CMK (cell line): Measurements from ENCODE around the gene TPP1.

Experiments
- DNase-seq: peaks from one replicate; pipeline ENCODE4 v3.0.0-alpha.2; 2010; ENCODE audit warnings: low read depth

TPP1 gene

DNA sequence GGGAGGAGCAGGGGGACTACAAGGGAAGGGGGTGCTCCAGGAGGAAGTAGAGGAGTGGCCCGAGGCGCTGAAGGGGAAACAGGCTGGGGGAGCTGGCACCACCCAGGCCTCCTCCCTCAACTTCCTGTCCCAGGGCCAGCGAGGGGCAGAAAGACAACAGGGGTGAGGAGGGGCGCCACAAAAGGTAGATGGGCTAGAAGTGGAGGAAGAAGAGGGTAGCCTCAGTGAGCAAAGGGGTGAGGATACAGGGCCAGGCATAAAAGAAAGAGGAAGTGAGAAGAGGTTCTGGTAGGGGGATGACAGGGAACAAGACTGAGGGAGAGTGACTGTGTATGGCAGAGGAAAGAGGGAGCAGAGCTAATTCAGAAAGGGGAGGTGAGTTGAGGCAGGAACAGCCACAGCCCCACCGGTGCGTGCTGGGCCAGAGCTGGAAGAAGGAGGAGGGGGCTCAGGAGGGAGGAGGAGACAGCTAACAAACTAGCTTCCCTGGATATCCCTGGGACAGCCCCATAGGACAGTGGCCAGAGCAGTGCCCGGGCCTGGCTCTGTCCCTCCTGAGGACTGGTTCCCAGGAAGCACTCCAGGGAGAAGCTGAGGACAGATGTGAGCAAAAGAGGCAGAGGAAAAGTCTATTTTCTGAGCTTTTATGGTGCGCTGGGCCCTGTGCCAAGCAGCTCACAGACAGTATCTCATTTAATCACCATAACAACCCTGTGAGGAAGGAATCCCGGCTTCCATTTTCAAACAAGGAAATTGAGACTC lies 27.9 kb upstream of the TPP1 start:
- DNase-seq, result peak; percentile 82

DNA sequence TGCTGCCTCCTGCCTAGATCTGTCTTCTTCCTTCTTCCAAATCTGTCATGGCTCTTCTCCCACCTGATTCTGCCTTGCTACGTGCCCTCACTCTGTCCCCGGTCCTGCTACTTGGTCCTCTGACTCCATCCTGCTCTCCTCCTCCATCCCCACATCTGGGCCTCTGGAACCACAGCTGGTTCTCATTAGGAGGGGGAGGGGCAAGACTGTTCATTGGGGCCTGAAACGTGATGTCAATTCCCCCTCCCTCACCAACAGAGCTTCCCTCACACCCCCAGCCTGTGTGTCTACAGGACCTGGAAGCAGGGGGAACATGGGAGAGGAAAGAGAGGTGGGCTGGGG lies 27.3 kb upstream of the TPP1 start:
- no peak for DNase-seq

DNA sequence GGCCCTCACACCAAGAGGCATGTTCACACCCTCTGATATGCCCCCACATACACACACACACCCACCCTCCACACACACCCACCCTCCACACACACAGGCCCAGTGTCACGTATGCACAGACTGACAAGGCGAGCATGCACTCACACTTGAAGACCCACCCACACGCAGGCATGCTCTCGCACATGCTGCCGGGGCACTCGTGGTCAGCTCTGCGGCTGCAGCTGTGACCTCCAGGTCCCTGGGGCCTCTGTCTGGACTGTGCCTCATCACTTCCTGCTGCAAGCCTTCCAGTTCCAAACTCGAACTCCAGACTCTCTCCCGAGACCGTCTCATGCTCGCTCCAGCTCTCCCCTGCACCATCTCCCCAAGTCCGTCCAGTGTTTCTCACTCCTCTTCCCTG lies 26.8 kb upstream of the TPP1 start:
- peak; percentile 61 for DNase-seq

DNA sequence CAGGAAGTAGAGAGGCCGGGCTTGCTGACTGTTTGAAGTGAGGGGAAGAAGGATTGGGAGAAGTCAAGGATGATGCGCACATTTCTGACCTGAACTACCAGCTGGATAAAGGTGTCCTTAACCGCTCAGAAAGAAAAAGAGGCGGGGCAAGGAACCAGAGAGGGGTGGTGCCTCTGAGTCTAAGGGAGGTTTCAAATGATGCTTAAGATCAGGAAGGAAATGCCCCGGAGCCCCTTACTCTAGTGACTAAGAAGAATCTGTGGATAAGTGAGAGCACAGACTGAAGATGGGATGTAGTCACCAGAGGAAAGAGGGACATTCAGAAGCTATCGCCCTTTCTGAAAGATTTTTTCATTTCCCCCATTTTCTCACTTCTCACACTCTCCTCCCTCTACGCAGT lies 23.7 kb upstream of the TPP1 start:
- no peak for DNase-seq

DNA sequence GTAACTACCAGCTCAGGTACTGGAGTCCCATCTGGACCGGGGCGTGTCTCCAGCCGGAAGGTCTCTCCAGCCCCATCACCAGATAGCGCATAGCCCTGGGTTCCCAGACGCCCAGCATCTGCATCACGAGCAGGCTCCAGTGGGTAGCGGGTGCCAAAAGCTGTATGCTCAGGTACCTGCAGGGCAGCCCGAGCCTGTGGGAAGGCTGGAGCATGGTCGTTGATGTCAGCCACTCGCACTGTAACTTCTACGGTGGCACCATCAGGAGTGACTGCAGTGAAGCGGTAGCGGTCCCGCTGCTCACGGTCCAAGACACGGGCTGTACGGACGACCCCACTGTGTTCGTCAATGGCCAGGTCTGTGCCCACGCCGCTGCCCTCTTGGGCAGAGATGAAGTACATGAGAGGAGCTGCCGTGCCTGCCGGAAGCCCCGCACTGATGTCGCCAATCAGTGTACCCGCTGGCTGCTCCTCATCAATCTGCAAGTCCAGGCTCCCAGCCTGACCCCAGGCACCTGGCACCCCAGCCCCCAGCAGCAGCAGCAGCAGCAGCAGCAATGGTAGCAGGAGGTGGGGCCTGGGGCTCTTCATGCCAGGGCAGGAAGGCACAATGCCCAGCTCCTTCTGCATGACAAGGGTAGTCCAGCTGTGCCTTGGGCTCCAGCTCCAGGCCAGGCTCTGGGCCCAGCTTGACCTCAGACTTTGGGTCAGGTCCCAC lies 21.9 kb upstream of the TPP1 start:
- DNase-seq, result no peak

DNA sequence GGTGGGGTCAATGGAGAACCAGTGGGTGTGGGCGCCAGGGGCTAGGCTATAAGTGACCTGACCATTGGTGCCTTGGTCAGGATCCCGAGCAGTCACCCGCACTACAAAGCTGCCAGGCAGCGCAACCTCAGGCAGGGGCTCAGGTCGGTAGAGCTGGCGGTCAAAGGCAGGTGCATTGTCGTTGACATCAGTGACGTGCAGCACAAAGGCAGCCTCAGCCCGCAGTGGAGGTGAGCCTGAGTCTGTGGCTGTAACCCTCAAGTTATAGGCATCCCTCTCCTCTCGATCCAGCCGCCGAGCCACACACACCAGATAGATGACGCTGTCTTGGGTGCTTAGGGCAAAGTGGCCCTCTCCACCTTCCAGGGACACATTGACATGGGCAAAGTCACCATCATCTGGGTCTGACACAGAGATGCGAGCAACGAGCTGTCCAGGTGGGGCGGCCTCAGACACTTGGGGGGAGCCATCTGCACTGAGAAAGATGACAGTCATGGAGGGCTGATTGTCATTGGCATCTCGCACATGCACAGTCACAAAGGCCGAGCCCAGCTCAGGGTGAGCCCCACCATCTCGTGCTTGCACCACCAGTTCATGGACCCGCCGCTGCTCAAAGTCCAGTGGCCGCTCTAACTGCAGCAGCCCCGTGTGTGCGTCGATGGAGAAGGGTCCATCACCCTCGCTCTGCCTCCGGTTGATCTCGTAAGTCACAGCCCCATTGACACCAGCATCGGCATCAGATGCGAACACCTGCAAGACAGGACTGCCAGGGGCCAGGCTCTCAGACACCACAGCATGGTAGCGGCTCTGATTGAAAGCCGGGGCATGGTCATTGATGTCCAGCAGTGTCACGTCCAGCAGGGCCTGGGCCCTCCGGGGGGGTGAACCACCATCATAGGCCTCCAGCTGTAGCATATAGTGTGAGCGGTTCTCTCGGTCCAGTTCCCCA lies 21.1 kb upstream of the TPP1 start:
- no peak for DNase-seq

DNA sequence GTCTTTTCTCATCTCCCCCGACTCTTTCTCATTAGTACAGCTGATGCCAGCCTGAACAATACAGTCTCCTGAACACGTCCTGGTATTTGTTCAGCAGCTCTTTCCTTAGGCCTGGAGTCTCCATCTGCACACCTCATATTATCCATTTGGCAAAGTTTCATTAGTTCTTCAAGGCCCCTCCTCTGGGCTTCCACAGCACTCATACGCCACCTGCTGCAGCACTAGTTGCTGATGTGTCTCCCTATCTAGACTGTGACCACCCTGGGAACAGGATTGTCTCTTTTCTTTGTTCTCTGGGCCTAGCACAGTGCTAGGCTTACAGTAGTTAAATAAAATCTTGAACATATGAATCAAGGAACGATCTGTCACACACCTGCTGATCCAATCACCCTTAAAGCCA lies 19.2 kb upstream of the TPP1 start:
- DNase-seq, result no peak

DNA sequence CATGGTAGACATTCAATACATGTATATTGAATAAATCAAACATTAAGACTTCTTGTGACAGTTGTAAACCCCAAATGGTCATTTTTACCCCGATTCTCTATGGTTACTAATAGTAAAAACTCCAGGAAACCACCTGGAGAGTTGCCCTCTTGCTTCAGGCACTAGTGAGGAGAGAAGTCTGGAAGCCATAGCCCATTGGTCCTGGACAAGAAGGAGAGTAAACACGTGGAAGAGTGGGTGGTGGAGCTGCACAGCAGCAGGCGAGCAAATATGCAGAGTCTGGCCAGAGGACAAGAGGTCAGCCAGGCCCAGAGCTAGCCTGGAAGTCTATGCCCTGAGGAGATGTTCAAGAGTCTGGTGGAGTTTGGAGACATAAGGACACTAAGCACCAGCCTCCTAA lies 18.6 kb upstream of the TPP1 start:
- no peak for DNase-seq

DNA sequence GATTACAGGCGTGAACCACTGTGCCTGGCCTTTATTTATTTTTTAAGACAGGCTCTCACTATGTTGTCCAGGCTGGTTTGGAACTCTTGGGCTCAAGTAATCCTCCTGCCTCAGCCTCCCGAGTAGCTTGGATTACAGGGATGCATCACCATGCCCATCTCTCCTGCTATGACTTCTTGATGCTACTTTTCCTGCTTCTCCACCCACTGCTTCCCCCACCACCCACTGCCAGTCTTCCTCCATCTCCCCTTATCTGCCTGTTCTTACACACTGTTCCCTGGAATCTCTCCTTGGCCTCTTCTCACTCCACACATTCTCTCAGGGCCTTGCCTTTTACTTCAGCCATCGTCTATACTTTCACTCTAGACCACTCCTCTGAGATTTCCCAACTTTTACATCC lies 17.3 kb upstream of the TPP1 start:
- DNase-seq, result no peak

DNA sequence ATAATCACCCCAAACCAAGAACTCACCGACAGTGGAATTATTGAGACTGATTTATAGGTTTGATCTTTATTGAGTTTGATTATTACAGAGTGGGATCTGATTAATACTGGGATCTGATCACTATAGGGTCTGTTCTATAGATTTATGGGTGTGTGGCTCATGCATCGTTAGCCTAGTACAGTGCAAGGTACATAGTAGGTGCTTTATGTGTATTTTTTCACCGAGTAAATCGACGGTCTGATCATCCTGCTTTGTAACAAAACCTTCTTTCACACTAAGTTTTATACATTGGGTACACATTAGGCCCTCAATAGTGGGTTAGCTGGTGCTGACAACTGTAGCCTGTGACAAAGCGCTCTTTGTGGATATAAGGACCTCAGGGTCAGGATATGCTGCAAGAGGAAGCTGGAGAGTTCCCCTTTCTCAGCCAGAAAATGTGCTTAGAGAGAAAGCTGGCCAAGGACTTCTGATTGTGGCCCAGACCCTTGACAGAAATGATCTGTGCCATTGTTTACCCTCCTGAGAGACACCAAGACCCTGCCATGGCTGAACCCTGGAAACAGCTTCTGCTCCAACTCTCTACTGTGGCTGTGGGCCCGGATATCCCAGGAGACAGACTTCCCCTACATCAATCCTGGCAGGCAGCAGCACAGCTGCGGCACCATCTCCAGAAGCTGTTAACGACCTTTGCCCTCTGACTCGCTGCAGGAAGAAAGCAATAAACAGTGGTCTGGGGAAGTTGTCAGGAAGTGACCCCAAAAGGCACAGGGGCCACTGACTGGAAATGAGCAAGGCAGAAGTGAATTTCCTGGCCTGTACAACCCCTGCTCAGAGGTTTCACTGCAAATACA lies 16.1 kb upstream of the TPP1 start:
- DNase-seq, result no peak

DNA sequence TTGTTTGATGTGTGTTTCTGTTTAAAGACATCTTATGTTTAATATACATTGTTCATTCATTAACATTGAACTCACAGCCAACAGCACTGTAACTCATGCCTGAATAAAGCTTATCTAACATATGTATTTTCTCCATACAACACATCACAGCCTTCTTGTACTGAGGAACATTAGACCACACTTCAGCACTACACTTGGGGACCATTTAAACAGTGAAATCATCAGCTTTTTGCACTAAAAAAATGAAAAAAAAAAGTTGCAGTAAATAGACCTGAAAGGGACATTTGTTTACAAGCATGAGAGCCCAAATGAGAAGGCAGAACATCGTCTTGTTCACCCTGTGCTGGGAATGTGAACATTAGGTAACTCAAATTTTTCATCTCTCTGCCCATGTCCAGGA lies 15.3 kb upstream of the TPP1 start:
- DNase-seq, result no peak

DNA sequence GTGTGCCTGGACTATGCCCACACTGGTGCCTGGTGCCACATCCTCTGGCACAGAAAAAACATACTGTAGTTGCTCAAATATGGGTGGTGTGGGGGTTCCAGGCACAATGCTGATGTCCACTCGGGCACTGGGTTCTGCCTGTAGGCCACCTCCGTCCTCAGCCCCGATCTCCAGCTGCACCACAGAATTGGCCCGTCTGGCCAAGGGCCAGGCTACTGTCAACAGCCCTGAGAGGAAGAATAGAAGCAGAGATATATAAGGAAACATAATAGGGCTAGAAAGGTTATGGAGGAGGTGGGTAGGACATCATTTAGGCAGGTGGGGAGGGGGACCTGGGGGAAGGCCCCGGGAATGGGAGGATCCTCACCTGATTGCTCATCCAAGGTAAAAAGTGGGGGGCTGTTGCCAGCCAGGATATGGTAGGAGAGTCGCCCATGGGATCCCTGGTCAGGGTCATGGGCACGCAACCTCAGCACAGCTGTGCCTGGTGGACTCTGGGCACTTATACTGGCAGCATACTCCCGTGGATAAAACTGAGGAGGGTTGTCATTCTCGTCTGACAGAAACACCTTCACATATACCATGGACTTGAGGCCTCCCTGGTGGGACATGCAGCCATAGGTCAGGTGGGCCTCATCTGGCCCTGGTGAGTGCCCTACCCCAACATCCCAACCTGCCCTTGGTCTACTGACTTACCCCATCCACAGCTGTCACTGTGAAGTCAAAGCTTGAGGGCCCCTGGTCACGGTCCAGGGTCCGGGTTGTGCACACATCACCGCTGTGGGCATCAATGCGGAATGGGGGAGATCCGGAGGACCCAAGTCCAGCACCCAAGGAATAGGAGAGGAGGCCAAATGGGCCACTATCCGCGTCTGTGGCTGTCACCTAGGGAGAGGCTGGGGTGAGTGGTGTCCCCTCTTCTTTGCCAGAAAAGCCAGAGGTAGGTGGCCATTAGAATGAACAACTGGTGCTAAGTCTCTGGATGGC lies 14.5 kb upstream of the TPP1 start:
- no peak for DNase-seq

DNA sequence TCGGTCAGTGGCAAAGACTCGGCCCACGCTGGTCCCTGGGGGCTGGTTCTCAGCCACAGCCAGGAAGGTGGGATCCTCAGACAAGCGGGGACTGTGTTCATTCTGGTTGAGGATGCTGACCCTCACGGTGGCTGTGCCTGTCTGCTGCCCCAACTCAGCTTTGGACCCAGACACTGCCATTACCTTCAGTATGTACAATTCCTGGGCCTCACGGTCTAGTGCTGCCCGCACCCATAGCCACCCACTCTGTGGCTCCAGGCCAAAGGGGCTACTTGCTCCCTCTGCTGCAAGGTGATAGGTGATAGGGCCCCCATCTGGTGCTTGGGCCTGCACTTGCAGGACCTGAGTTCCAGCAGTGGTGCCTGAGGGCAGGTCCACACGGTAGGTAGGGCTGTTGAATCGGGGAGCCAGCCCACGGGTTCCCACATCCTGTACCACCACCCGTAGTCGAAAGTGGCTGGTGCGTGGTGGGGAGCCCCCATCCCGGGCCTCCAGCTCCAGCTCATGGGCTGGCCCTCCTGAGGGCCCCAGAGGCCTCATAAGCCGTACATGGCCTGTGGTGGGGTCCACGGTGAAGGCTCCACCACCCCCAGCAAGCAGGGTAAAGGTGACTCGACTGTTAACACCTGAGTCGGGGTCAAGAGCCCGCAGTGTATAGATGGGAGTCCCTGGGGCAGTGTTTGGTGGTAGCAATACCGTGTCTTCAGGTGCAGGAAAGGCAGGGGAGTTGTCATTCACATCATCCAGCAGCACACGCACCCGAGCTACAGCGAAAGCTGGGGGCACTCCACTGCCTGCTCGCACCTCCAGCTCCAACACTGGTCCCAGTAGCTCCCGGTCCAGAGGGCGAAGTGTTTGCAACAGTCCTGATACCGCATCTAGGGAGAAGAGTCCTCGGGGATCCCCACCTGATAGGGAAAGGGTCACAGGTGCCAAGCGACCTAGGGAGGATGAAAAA lies 13.2 kb upstream of the TPP1 start:
- no peak for DNase-seq

DNA sequence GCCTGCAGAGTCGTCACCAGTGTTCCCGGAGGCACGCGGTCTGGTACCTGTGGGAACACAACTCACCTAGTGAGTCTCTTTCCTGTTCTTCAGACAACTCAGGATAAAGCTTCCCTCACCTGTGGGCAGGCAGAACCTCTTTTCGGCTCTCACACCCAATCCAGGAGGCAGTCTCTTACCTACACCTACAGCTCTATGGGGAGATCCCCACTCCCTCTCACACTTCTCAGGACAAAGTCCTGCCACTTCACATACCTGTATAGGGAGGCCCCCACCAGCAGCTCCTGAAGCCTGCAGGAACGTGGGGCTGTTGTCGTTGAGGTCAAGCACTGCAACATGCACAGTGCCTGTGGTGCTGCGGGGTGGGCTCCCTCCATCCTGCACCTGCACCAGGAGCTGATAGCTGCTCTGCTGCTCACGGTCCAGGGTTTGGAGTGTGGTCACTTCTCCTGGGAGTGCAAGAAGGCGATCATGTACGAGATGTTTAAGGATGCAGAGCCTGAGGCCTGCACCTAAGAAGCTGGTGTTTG lies 12.2 kb upstream of the TPP1 start:
- DNase-seq, result no peak

DNA sequence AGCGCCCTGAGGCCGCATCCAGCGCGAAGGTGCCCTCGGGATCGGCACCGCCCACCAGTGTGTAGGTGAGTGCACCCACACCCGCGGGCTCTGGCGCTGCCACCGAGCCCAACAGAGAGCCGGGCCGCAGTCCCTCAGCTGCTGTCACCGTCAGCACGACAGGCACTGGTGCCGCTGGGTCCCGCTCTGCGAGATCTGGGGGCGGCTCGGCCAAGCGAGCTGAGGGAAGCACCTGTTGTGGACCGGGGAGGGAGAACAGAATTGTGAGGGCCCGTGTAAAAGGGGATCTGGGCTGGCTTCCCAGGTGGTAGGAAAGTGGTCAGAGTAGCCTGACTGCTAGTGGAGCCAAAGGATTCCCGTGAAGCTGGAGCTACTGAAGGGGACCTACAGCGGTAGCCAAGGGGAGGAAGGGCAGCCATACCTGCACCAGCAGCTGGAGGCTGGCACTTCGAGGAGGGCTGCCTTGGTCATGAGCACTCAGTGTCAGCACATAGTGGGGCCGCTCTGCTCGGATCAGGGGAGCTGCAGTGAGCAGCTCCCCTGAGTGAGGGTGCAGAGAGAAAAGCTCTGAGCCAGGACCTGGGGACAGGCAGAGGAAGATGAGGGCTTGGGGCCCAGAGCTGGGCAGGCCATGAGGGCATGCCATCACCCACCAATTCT lies 11.5 kb upstream of the TPP1 start:
- no peak for DNase-seq

DNA sequence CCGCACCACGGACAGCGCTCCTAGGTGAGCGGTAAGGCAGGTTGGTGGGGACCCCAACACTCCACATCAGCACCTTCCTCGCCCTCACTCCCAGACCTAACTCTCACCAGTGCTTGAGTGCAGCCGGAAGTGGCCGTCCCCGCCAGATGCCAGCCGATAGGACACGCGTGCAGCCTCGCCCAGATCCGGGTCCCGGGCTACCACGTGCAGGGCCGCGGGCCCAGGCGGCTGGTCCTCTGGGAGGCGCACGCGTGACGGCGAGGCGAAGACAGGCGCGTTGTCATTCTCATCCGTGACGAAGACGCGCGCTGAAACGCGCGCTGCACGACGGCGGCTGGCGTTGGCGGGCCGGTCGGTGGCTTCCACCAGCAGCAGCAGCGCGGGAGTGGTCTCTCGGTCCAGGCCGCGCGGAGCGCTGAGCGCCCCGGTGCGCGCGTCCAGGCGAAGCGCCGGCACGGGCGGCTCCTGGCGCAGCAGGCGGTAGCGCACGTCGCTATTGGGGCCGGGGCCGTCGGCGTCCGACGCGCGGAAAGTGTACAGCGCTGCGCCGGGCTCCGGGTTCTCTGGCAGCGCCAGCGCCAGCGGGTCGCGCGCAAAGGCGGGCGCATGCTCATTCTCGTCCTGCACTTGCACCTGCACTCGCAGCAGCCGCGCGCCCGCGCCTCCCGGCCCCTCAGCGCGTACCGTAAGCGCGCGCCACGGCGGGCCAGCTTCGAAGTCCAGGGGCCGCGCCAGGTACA lies 10.8 kb upstream of the TPP1 start:
- no peak for DNase-seq

DNA sequence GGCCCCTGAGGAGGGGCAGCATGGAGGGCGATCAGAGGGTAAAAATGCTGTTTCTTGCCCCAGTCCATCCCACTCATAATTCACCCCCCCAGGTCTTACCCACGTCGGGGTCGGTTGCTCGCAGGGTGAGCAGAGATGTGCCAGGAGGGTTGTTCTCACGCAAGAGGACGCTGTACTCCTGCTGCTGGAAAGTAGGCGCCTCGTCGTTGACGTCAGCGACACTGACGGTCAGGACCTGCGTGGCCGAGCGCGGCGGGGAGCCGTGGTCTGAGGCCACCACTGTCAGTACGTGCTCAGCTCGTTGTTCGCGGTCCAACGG lies 10.3 kb upstream of the TPP1 start:
- no peak for DNase-seq

DNA sequence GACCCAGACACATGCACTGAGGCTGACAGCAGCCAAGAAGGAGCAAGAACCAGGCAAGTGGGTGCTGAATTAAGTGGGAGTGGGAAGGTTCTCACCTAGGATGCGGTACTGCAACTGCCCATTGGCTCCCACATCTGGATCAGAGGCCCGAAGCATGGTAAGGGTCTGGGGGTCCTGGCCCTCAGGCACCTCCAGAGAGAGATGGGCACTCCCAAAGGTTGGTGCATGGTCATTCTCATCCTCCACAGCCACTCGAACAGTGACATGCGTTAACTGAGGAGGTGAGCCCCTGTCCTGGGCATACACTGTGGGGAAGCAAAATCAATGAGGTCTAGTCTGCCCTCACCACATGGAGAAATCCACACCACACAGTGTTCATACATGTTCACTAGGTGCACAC lies 9.3 kb upstream of the TPP1 start:
- no peak for DNase-seq
